CD4-positive, alpha-beta T cell treated with Interleukin-10 for 1 hour (primary cell): ENCODE measurements around the gene CBLC.
"Not testable (repeated sequence)": the region's sequence is repeated elsewhere in the genome, so short reads cannot be mapped to it uniquely, and the experiment has no call there.

ENCODE experiments used
- DNase-seq: peaks from one replicate; pipeline ENCODE4 v3.0.0-alpha.2; 2020

CBLC gene

GRCh38 chr19:44765949-44766335 is 11.7 kb upstream of the CBLC start:
- DNase-seq = no peak

GRCh38 chr19:44767295-44768180 is 10.2 kb upstream of the CBLC start:
- DNase-seq = peak; percentile 28

GRCh38 chr19:44770550-44771257 is 7.0 kb upstream of the CBLC start:
- peak; percentile 99 for DNase-seq

- not testable (repeated sequence) for DNase-seq
These were observed 5.5 kb upstream of the CBLC start for GRCh38 chr19:44772144-44772543.

- no peak for DNase-seq
These were observed 4.7 kb upstream of the CBLC start for GRCh38 chr19:44772959-44773358.

- no peak for DNase-seq
These were observed 1.9 kb upstream of the CBLC start for GRCh38 chr19:44775676-44776240.

- no peak for DNase-seq
These were observed 1.1 kb upstream of the CBLC start for GRCh38 chr19:44776402-44777096.

- no peak for DNase-seq
These were observed 1.5 kb downstream of the CBLC start for GRCh38 chr19:44779150-44779549.

GRCh38 chr19:44781694-44782093 is 4.0 kb downstream of the CBLC start:
- not testable (repeated sequence) for DNase-seq

- DNase-seq = no peak
These were observed 5.0 kb downstream of the CBLC start for GRCh38 chr19:44782729-44783128.

GRCh38 chr19:44783545-44783944 is 5.9 kb downstream of the CBLC start:
- no peak for DNase-seq

- DNase-seq = no peak
These were observed 7.6 kb downstream of the CBLC start for GRCh38 chr19:44785271-44785670.

GRCh38 chr19:44785993-44786392 is 8.3 kb downstream of the CBLC start:
- no peak for DNase-seq

- DNase-seq = no peak
These were observed 11.3 kb downstream of the CBLC start for GRCh38 chr19:44788971-44789370.

GRCh38 chr19:44789943-44790483 is 12.3 kb downstream of the CBLC start:
- no peak for DNase-seq

- no peak for DNase-seq
These were observed 14.6 kb downstream of the CBLC start for GRCh38 chr19:44792281-44792680.

GRCh38 chr19:44794610-44795009 is 16.9 kb downstream of the CBLC start:
- DNase-seq = no peak

- no peak for DNase-seq
These were observed 17.8 kb downstream of the CBLC start for GRCh38 chr19:44795398-44795987.

GRCh38 chr19:44796701-44797115 is 19.0 kb downstream of the CBLC start:
- no peak for DNase-seq

- DNase-seq = no peak
These were observed 22.1 kb downstream of the CBLC start for GRCh38 chr19:44799627-44800346.

- DNase-seq = peak; percentile 78
These were observed 22.8 kb downstream of the CBLC start for GRCh38 chr19:44800461-44800860.
